Smooth muscle cell (in vitro differentiated cells): Measurements from ENCODE around the gene GDAP2. TPM values are rescaled to one million over a fixed set of nuclear protein-coding genes. Genes with fewer than 3 reads are reported as not detected.

Experiments
- DNase-seq: peaks from one replicate; lab custom pipeline; 2025; ENCODE audit not compliant: unreplicated experiment; lab: John Stamatoyannopoulos, UW
- H2AFZ ChIP-seq: fragments of 200-600 bp; sonication (generic); 2 replicates; pipeline ENCODE4 v1.6.0; 2016; ENCODE audit warnings: antibody characterized with exemption, low read depth, mild to moderate bottlenecking
- H3F3A ChIP-seq: fragments of 200-600 bp; sonication (generic); 2 replicates; pipeline ENCODE4 v1.6.0; 2017; ENCODE audit warnings: antibody characterized with exemption, low read depth
- H3K27ac ChIP-seq: fragments of 200-600 bp; sonication (generic); 2 replicates; pipeline ENCODE4 v1.5.1; 2016; ENCODE audit warnings: low read depth, mild to moderate bottlenecking
- H3K27me3 ChIP-seq: fragments of 200-600 bp; sonication (generic); 2 replicates; pipeline ENCODE4 v1.6.1; 2016; ENCODE audit warnings: low read depth, mild to moderate bottlenecking
- H3K36me3 ChIP-seq: fragments of 200-600 bp; sonication (generic); 2 replicates; pipeline ENCODE4 v1.5.1; 2016; ENCODE audit warnings: low read depth
- H3K4me1 ChIP-seq: fragments of 200-600 bp; sonication (generic); 2 replicates; pipeline ENCODE4 v1.5.1; 2016; ENCODE audit warnings: low read depth
- H3K4me2 ChIP-seq: fragments of 200-600 bp; sonication (generic); 2 replicates; pipeline ENCODE4 v1.6.0; 2016; ENCODE audit warnings: mild to moderate bottlenecking
- H3K4me3 ChIP-seq: fragments of 200-600 bp; sonication (generic); 2 replicates; pipeline ENCODE4 v1.5.1; 2016; ENCODE audit warnings: mild to moderate bottlenecking
- H3K79me2 ChIP-seq: fragments of 200-600 bp; sonication (generic); 2 replicates; pipeline ENCODE4 v1.6.0; 2016; ENCODE audit warnings: low read depth, mild to moderate bottlenecking
- H3K9ac ChIP-seq: fragments of 200-600 bp; sonication (generic); 2 replicates; pipeline ENCODE4 v1.6.0; 2016; ENCODE audit warnings: low read depth
- H3K9me3 ChIP-seq: fragments of 200-600 bp; sonication (generic); replicated peaks from 2 replicates; pipeline ENCODE4 v1.5.1; 2016; ENCODE audit warnings: low read depth
- H4K20me1 ChIP-seq: fragments of 200-600 bp; sonication (generic); 2 replicates; pipeline ENCODE4 v1.6.0; 2016; ENCODE audit warnings: low read depth
- CTCF ChIP-seq: fragments of 200-600 bp; sonication (generic); IDR thresholded peaks from 2 replicates; pipeline ENCODE4 v1.5.1; 2017; ENCODE audit warnings: borderline replicate concordance, mild to moderate bottlenecking, antibody characterized with exemption; ENCODE audit not compliant: insufficient read depth, poor library complexity, severe bottlenecking
- WGBS: methylation state at CpG from one replicate; pipeline ENCODE4 v1.1.7; 2016; ENCODE audit warnings: low lambda C conversion rate; 5-methylcytosine and 5-hydroxymethylcytosine counted together
- polyA plus RNA-seq: library from polyadenylated mRNA; unstranded; fragments of >200 nt; fragmentation: Nextera tagmentation; extraction: Ambion mirVana; gene quantifications from 2 replicates; pipeline ENCODE4 v1.2.1, GENCODE V29; 2016
- total RNA-seq: library from RNA; depleted of rRNA; stranded (reverse); fragments of >200 nt; gene quantifications from 2 replicates; pipeline ENCODE4 v1.2.3, GENCODE V29; 2014

Gene GDAP2
- total and polyA plus RNA-seq, 2 experiments from 2014 or later = 10.5 to 30.1 TPM

GRCh38 chr1:117959364-117959763 lies 29.9 kb upstream of the GDAP2 start:
- no peak overlapping the region for H3K4me2 ChIP-seq
- H4K20me1 ChIP-seq = no peaks in the 10 kb centered on the region
- no peak overlapping the region for H3K4me3 ChIP-seq
- H3F3A ChIP-seq = no peaks in the 10 kb centered on the region
- peaks cover 15% of the 10 kb centered on the region for H3K36me3 ChIP-seq
- no peaks in the 10 kb centered on the region for H3K9me3 ChIP-seq
- no peak for TF ChIP-seq CTCF
- DNase-seq = no peak
- H3K4me1 ChIP-seq = no peaks in the 10 kb centered on the region
- H3K79me2 ChIP-seq = no peaks in the 10 kb centered on the region
- H3K27ac ChIP-seq = no peak overlapping the region
- no peaks in the 10 kb centered on the region for H3K27me3 ChIP-seq
- 82% methylated on average over 3 of the region's 3 CpGs for WGBS
- no peak overlapping the region for H2AFZ ChIP-seq
- H3K9ac ChIP-seq = no peak overlapping the region

- Histone ChIP-seq H3K36me3 (peaks cover 62% of the 10 kb centered on the region), H3K4me1 (no peaks in the 10 kb centered on the region), H3K27me3 (no peaks in the 10 kb centered on the region), H3K79me2 (no peaks in the 10 kb centered on the region), H3F3A (no peaks in the 10 kb centered on the region), H3K9ac (no peak overlapping the region), H3K4me3 (no peak overlapping the region), H3K27ac (no peak overlapping the region), H3K9me3 (no peaks in the 10 kb centered on the region), H4K20me1 (no peaks in the 10 kb centered on the region), H3K4me2 (no peak overlapping the region), H2AFZ (no peak overlapping the region)
- no peak for DNase-seq
- 93% methylated on average over 1 of the region's 1 CpG for WGBS
- TF ChIP-seq CTCF = no peak
These were observed 23.0 kb upstream of the GDAP2 start for GRCh38 chr1:117952386-117952785.

GRCh38 chr1:117942293-117942692 lies 12.9 kb upstream of the GDAP2 start:
- no peak for DNase-seq
- no peaks in the 10 kb centered on the region for H3K9me3 ChIP-seq
- no peaks in the 10 kb centered on the region for H3F3A ChIP-seq
- no peak overlapping the region for H3K4me2 ChIP-seq
- H3K36me3 ChIP-seq = peaks cover 75% of the 10 kb centered on the region
- H4K20me1 ChIP-seq = no peaks in the 10 kb centered on the region
- no peaks in the 10 kb centered on the region for H3K79me2 ChIP-seq
- H2AFZ ChIP-seq = no peak overlapping the region
- no peaks in the 10 kb centered on the region for H3K4me1 ChIP-seq
- H3K4me3 ChIP-seq = no peak overlapping the region
- H3K27ac ChIP-seq = no peak overlapping the region
- H3K27me3 ChIP-seq = no peaks in the 10 kb centered on the region
- no peak overlapping the region for H3K9ac ChIP-seq
- WGBS = 98% methylated on average over 2 of the region's 2 CpGs
- no peak for TF ChIP-seq CTCF

DNA sequence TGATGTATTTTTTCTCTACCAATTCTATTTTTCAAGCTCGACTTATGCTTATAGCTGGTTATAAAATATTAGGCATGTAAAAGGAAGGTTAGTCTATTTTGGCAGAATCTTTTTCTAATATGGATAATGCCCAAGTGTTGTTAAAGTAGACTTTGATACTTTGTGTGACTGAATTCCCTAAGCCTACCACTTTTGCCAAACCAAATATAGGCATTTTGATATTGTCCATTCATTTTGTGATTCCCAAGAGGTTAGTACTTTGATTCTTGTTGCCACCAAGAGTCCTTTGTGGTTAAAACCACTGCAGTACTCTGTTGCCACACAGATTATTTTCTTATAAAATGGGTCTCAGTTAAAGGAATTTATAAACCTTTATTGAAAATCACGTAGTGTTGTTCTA lies 4.3 kb upstream of the GDAP2 start:
- WGBS = 97% methylated on average over 2 of the region's 2 CpGs

More for the DNA sequence above, 4.3 kb upstream of the GDAP2 start:
- Histone ChIP-seq H3K4me2 (no peak overlapping the region), H3K9ac (no peak overlapping the region), H4K20me1 (peaks cover 6% of the 10 kb centered on the region), H3K9me3 (no peaks in the 10 kb centered on the region), H2AFZ (no peak overlapping the region), H3K79me2 (peaks cover 37% of the 10 kb centered on the region), H3F3A (no peaks in the 10 kb centered on the region), H3K36me3 (peaks cover 25% of the 10 kb centered on the region), H3K27ac (no peak overlapping the region), H3K27me3 (no peaks in the 10 kb centered on the region), H3K4me1 (peaks cover 9% of the 10 kb centered on the region), H3K4me3 (no peak overlapping the region)
- TF ChIP-seq CTCF = no peak
- no peak for DNase-seq
